Uterus (tissue), 4 donors: ENCODE results near the gene IDH3A. TPM values are rescaled to one million over a fixed set of nuclear protein-coding genes. Genes with fewer than 3 reads are reported as not detected.
A peak's percentile ranks its signal among the peaks of the same experiment; 100 is the strongest.

ENCODE experiments used
- DNase-seq, 2 donors: peaks; one replicate each; pipeline ENCODE4 v3.0.0-alpha.2; 2019 to 2020
- H3K27ac ChIP-seq, 2 donors: fragments of 200-600 bp; sonication (generic); 1 replicate in 1 of 2; 2 replicates in 1 of 2; pipeline ENCODE4 v1.5.1; 2016 to 2018
- H3K27me3 ChIP-seq, 2 donors: fragments of 200-600 bp; sonication (generic); one replicate each; pipeline ENCODE4 v1.5.1; 2018 to 2019; ENCODE audit warnings: control low read depth in 1 of 2
- H3K36me3 ChIP-seq, 2 donors: fragments of 200-600 bp; sonication (generic); one replicate each; pipeline ENCODE4 v1.5.1; 2019; ENCODE audit warnings: control low read depth in 1 of 2
- H3K4me1 ChIP-seq, 2 donors: fragments of 200-600 bp; sonication (generic); one replicate each; pipeline ENCODE4 v1.5.1; 2018 to 2019; ENCODE audit warnings: control low read depth in 1 of 2
- H3K4me3 ChIP-seq, 2 donors: fragments of 200-600 bp; sonication (generic); 1 replicate in 1 of 2; 2 replicates in 1 of 2; pipeline ENCODE4 v1.5.1; 2018 to 2019; ENCODE audit warnings: mild to moderate bottlenecking in 1 of 2
- H3K9me3 ChIP-seq, 2 donors: fragments of 200-600 bp; sonication (generic); one replicate each; pipeline ENCODE4 v1.5.1; 2019; ENCODE audit warnings: control low read depth in 1 of 2
- POLR2A ChIP-seq, 2 donors: fragments of 450-650 bp; IDR thresholded peaks; one replicate each; pipeline ENCODE4 v1.6.1; 2016; ENCODE audit warnings: antibody characterized with exemption in 2 of 2, mild to moderate bottlenecking in 1 of 2, moderate library complexity in 1 of 2
- intact Hi-C: fragments of 100-400 bp; cut with DNase I; formaldehyde crosslinking; loops from one replicate; pipeline ENCODE4 v1.15.1; 2023; ENCODE audit warnings: low total_unique reads
- total RNA-seq, 4 donors: library from RNA; depleted of rRNA in 3 of 4; stranded (reverse); fragments of >200 nt in 3 of 4; gene quantifications; one replicate each; pipeline versions ENCODE4 v1.1.0 to v1.2.4, GENCODE V29; 2014 to 2023
- TF ChIP-seq, protein P1 (sequence below), 4 experiments: fragments of 200-600 bp in 2 of 4; fragments of 450-650 bp in 2 of 4; sonication (generic) in 2 of 4; IDR thresholded peaks; one replicate each; pipeline ENCODE4 v1.5.1; 2016 to 2019; ENCODE audit warnings: antibody characterized with exemption in 4 of 4, mild to moderate bottlenecking in 2 of 4, moderate library complexity in 1 of 4
- donor health status: DM: yes; HTN: yes; CAD: no.

Gene IDH3A
- total RNA-seq, 4 donors from 2014 or later, result 60.1 to 118 (median 86.4) TPM

DNA sequence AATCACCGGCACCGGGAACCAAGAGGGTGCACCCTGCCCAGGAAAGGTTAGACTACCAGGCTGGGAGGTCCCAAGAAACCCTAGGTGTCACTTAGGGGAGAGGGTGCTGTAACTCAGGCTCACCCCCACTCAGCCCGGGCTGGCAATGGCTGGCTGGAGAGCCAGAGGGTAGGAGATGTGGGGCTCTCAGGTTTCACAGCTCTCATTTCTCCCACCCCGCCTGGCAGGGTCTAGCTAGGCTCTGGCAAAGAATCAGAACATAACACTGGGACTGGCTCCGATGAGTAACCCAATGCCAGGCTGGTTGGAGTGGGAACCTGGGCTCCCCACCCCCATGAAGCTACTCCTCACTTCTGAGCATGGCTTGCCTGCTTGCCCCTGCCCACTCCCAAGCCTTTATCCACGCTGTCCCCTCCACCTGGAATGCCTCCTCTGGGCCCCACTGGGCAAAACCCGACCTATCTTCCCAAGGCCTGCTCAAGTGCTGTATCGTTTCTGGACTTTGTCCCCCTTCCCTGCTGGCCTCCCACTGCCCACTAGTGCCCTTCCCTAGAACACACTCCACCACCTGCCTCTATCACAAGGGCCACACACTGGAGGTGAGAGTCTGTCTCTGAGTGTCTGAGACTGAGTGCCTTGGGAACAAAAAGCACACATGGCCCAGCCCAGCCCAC, 19.9 kb upstream of the IDH3A start:
- Histone ChIP-seq H3K4me3 (no peak overlapping the region), H3K27ac (peak overlapping the region in 1 of 2 donors; percentile 2), H3K4me1 (no peaks in the 10 kb centered on the region), H3K27me3 (no peaks in the 10 kb centered on the region), H3K9me3 (no peaks in the 10 kb centered on the region), H3K36me3 (no peaks in the 10 kb centered on the region)
- no peak for DNase-seq
- intact Hi-C loops, result no loop called here
- TF ChIP-seq, protein P1, sequence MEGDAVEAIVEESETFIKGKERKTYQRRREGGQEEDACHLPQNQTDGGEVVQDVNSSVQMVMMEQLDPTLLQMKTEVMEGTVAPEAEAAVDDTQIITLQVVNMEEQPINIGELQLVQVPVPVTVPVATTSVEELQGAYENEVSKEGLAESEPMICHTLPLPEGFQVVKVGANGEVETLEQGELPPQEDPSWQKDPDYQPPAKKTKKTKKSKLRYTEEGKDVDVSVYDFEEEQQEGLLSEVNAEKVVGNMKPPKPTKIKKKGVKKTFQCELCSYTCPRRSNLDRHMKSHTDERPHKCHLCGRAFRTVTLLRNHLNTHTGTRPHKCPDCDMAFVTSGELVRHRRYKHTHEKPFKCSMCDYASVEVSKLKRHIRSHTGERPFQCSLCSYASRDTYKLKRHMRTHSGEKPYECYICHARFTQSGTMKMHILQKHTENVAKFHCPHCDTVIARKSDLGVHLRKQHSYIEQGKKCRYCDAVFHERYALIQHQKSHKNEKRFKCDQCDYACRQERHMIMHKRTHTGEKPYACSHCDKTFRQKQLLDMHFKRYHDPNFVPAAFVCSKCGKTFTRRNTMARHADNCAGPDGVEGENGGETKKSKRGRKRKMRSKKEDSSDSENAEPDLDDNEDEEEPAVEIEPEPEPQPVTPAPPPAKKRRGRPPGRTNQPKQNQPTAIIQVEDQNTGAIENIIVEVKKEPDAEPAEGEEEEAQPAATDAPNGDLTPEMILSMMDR (IDR thresholded peaks at IDR 0.05), result no peak
- TF ChIP-seq POLR2A (IDR thresholded peaks at IDR 0.05), result no peak

DNA sequence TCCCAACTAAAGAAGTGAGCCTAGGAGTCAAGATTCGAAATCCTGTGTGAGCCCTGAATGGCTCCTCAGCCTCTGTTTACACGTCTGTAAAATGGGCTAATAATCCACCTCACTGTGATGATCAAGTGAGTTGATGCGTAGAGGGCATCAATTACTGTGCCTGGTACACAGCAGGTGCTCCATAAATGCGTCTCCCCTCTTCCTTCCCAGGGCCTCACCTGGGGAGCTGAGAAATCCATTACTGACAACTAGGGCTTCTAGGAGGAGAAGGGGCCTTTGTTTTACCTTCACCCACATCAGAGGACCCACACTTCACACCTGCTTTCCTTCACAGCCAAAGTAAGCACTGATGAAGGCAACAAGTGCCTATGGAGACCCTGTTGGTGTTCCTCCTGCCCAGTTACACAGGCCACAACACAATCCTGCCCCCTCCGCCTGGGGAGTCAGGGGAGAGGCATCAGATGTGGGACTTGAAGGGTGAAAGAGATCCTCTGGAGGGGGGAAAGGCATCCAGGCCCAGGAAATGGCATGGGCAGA, 19.3 kb upstream of the IDH3A start:
- no peaks in the 10 kb centered on the region for H3K9me3 ChIP-seq
- peak overlapping the region in 1 of 2 donors; percentile 96 for H3K27ac ChIP-seq
- DNase-seq, result no peak
- no peak overlapping the region for H3K4me3 ChIP-seq
- intact Hi-C loops, result no loop called here
- no peaks in the 10 kb centered on the region for H3K27me3 ChIP-seq
- no peak for TF ChIP-seq POLR2A (IDR thresholded peaks at IDR 0.05)
- TF ChIP-seq, protein P1 (IDR thresholded peaks at IDR 0.05), result no peak
- H3K36me3 ChIP-seq, result no peaks in the 10 kb centered on the region
- no peaks in the 10 kb centered on the region for H3K4me1 ChIP-seq

DNA sequence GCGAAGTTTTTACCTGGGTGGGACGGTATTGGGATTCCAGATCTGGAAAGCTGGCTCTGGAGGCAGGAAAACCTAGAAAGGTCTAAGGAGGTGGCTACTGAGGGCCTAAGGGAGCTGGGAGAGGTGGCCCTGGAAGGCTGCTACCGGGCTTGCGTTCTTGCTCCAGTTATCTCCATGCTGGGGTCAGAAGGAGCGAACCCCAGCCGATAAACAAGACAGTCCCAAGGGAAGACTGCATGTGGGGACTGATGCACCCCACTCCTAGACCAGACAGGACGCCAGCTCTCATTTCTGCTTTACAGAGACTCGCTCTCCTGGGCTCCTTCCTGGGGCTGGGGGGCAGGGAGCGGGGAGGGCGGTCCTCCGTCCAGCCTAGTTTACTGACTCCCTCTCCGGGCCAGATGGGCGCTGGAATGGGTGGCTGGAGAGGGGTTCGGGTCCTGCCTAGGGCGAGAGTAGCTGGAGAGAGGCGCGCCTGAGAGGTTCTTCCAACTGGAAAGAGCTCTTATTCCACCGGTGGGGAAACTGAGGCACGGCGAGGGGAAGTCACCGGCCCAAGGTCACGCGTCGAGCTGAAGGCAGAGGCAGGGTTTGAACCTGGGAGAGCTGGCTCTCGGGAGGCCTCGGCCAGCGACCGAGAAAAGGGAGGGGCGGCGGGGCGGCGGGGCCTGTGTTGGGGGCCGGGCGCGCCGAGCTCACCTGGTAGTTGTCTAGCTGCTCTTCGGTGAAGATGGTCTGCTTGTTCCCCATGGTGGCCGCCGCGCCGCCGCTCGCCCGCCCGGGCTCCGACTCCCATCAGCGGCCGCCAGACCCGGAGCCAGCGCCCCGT, 18.5 kb upstream of the IDH3A start:
- intact Hi-C loops, result no loop called here
- no peak for DNase-seq
- peak overlapping the region; percentile 72 to 82 for H3K4me3 ChIP-seq
- H3K27me3 ChIP-seq, result no peaks in the 10 kb centered on the region
- H3K36me3 ChIP-seq, result no peaks in the 10 kb centered on the region
- H3K27ac ChIP-seq, result peak overlapping the region; percentile 89 to 96
- H3K9me3 ChIP-seq, result no peaks in the 10 kb centered on the region
- TF ChIP-seq, protein P1 (IDR thresholded peaks at IDR 0.05), result no peak
- no peak for TF ChIP-seq POLR2A (IDR thresholded peaks at IDR 0.05)
- H3K4me1 ChIP-seq, result no peaks in the 10 kb centered on the region

DNA sequence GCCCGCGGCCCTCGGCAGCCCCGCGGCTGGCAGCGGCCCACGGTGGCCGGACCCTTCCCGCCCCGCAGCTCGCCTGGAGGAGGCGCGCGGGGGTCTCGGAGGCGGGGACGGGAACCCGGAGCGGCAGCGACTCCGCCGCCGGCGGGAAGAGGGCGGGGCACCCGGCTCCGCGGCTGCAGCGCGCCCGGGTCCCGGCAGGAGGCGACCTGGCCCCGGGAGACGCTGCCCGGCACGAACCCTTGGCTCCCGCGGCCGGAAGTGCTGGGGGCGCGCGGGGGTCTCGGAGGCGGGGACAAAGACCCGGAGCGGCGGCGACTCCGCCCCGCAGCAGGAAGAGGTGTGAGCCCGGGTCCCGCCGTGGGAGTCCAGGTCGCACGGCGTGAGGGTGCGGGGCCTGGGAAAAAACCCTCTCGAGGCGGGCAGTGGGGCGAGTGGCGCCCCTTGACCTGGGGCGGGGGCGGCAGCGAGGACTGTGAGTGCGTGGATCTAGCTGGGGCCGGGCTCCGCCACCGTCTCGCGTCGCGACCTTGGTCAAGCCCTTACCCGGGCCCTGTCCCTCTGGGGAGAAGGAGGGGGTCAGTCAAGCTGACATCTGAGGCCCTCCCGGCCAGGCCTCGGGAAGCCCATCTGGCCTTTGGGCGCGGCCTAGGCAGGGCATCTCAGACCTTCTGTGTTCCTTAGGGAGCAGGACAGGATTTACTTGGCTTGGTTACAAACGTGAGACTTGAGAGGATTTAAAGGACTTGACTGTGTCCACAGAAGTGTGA, 17.7 kb upstream of the IDH3A start, which contains the start of gene CIB2:
CIB2 (minus strand) TSS at position 151 of the 767 bp plus-strand sequence. CDS start 230 bp downstream, outside the sequence.
- Histone ChIP-seq H3K36me3 (no peaks in the 10 kb centered on the region), H3K9me3 (no peaks in the 10 kb centered on the region), H3K4me1 (no peaks in the 10 kb centered on the region), H3K4me3 (peak within 1 kb of the TSS; percentile 72 to 82), H3K27ac (peak within 1 kb of the TSS; percentile 89 to 96), H3K27me3 (no peaks in the 10 kb centered on the region)
- DNase-seq, result peak; percentile 65 to 84
- TF ChIP-seq, protein P1 (IDR thresholded peaks at IDR 0.05), result peak; percentile 32 to 94 (median 92)
- TF ChIP-seq POLR2A (IDR thresholded peaks at IDR 0.05), result peak in 1 of 2 donors; percentile 55
- intact Hi-C loops, result no loop called here
